NCI-H2227 (cell line): Measurements from ENCODE around the gene TIMM44.
A peak's percentile ranks its signal among the peaks of the same experiment; 100 is the strongest.
"Not testable (repeated sequence)": the region's sequence is repeated elsewhere in the genome, so short reads cannot be mapped to it uniquely, and the experiment has no call there.

Source experiments
- DNase-seq: peaks from one replicate; lab custom pipeline; 2025; ENCODE audit not compliant: unreplicated experiment; lab: John Stamatoyannopoulos, UW

Gene TIMM44

GRCh38 chr19:7926021-7926726 is 17.3 kb downstream of the TIMM44 start, which contains the start of gene CTXN1:
Gene CTXN1, minus strand, starts transcription at chr19:7926135. Its CDS starts 597 bp downstream, at chr19:7925538.
- DNase-seq, result peak; percentile 75

GRCh38 chr19:7925171-7925851 is 18.2 kb downstream of the TIMM44 start:
- DNase-seq, result peak; percentile 87

- no peak for DNase-seq
Observed at GRCh38 chr19:7924651-7925170, 18.8 kb downstream of the TIMM44 start.

- DNase-seq, result no peak
Observed at GRCh38 chr19:7924241-7924640, 19.2 kb downstream of the TIMM44 start.

GRCh38 chr19:7923295-7924191 is 19.9 kb downstream of the TIMM44 start:
- peak; percentile 21 for DNase-seq

- DNase-seq, result no peak
Observed at GRCh38 chr19:7922836-7923195, 20.6 kb downstream of the TIMM44 start.

- DNase-seq, result no peak
Observed at GRCh38 chr19:7921967-7922835, 21.3 kb downstream of the TIMM44 start.

- peak; percentile 66 for DNase-seq
Observed at GRCh38 chr19:7921302-7921966, 22.0 kb downstream of the TIMM44 start.

GRCh38 chr19:7920519-7921301 is 22.8 kb downstream of the TIMM44 start:
- peak; percentile 98 for DNase-seq

- DNase-seq, result peak; percentile 96
Observed at GRCh38 chr19:7919610-7920518, 23.6 kb downstream of the TIMM44 start, which contains the start of gene SNAPC2. Gene SNAPC2, plus strand, starts transcription at chr19:7920338. Its CDS starts 29 bp downstream, at chr19:7920367.

GRCh38 chr19:7918615-7919421 is 24.6 kb downstream of the TIMM44 start:
- no peak for DNase-seq

GRCh38 chr19:7918062-7918614 is 25.3 kb downstream of the TIMM44 start:
- not testable (repeated sequence) for DNase-seq

GRCh38 chr19:7917267-7918061 is 26.0 kb downstream of the TIMM44 start:
- no peak for DNase-seq

GRCh38 chr19:7916955-7917266 is 26.6 kb downstream of the TIMM44 start:
- no peak for DNase-seq

- DNase-seq, result peak; percentile 11
Observed at GRCh38 chr19:7916103-7916954, 27.1 kb downstream of the TIMM44 start.
